Sigmoid colon (tissue), 7 donors: ENCODE measurements around the gene TSPAN14. TPM values are rescaled to one million over a fixed set of nuclear protein-coding genes. Genes with fewer than 3 reads are reported as not detected.
"Not testable (repeated sequence)": the region's sequence is repeated elsewhere in the genome, so short reads cannot be mapped to it uniquely, and the experiment has no call there.

Source experiments
- DNase-seq: peaks from one replicate; pipeline ENCODE4 v3.0.0-alpha.2; 2019
- H3K27ac ChIP-seq, 4 donors: fragments of 200-600 bp; sonication (generic); one replicate each; pipeline ENCODE4 v1.5.1; 2016 to 2019; ENCODE audit warnings: mild to moderate bottlenecking in 1 of 4
- H3K27me3 ChIP-seq, 3 donors: fragments of 200-600 bp; sonication (generic); one replicate each; pipeline ENCODE4 v1.5.1; 2019; ENCODE audit warnings: mild to moderate bottlenecking in 1 of 3
- H3K36me3 ChIP-seq, 4 donors: fragments of 200-600 bp; sonication (generic); one replicate each; pipeline ENCODE4 v1.5.1; 2016 to 2019
- H3K4me1 ChIP-seq, 4 donors: fragments of 200-600 bp; sonication (generic); one replicate each; pipeline ENCODE4 v1.5.1; 2017 to 2019
- H3K4me3 ChIP-seq, 4 donors: fragments of 200-600 bp; sonication (generic); one replicate each; pipeline ENCODE4 v1.5.1; 2017 to 2019; ENCODE audit warnings: mild to moderate bottlenecking in 2 of 4, moderate library complexity in 1 of 4
- H3K9me3 ChIP-seq, 4 donors: fragments of 200-600 bp in 3 of 4; sonication (generic) in 3 of 4; one replicate each; pipeline versions ENCODE4 v1.5.1 to v1.6.1; 2013 to 2019
- CTCF ChIP-seq, 4 experiments: fragments of 450-650 bp in 3 of 4; fragments of 200-600 bp in 1 of 4; IDR thresholded peaks; one replicate each; pipeline ENCODE4 v1.5.1; 2016 to 2019; ENCODE audit warnings: antibody characterized with exemption in 4 of 4, mild to moderate bottlenecking in 3 of 4, moderate library complexity in 2 of 4
- EP300 ChIP-seq, 4 donors: sonication (generic); formaldehyde crosslinking; IDR thresholded peaks; one replicate each; pipeline ENCODE4 v1.6.1; 2017; ENCODE audit warnings: antibody characterized with exemption in 4 of 4
- POLR2A ChIP-seq, 2 donors: fragments of 450-650 bp; IDR thresholded peaks; one replicate each; pipeline ENCODE4 v1.6.1; 2016; ENCODE audit warnings: antibody characterized with exemption in 2 of 2, mild to moderate bottlenecking in 2 of 2, moderate library complexity in 2 of 2
- POLR2AphosphoS5 ChIP-seq, 4 donors: sonication (generic); formaldehyde crosslinking; IDR thresholded peaks; one replicate each; pipeline ENCODE4 v1.6.1; 2017; ENCODE audit warnings: antibody characterized with exemption in 4 of 4
- WGBS, 2 donors: extraction: QIAGEN DNeasy Blood & Tissue Kit; methylation state at CpG; one replicate each; pipeline ENCODE4 v1.1.7; 2013; 5-methylcytosine and 5-hydroxymethylcytosine counted together
- intact Hi-C: fragments of 100-400 bp; cut with DNase I; formaldehyde crosslinking; loops from one replicate; pipeline ENCODE4 v1.15.1; 2023
- polyA plus RNA-seq, 3 donors: library from polyadenylated mRNA; stranded (reverse); fragments of 200-250 nt; gene quantifications; one replicate each; pipeline ENCODE4 v1.2.3, GENCODE V29; 2013
- total RNA-seq, 4 donors: library from RNA; depleted of rRNA; stranded (reverse); fragments of >200 nt; gene quantifications; one replicate each; pipeline ENCODE4 v1.1.0, GENCODE V29; 2016
- donor health status: healthy with polysubstance abuse.
- donor health status: Bipolar disorder and iron deficiency.
- donor health status: healthy.

The TSPAN14 gene
- total and polyA plus RNA-seq, 7 donors = 12.0 to 67.3 (median 23.5) TPM

GRCh38 chr10:80473096-80473657 lies 19.1 kb downstream of the TSPAN14 start:
- Histone ChIP-seq H3K4me1 (peaks cover 0 to 39% (median 34%) of the 10 kb centered on the region in 4 donors), H3K4me3 (no peak overlapping the region), H3K36me3 (peaks cover 0 to 34% (median 0%) of the 10 kb centered on the region in 4 donors), H3K27me3 (no peaks in the 10 kb centered on the region), H3K9me3 (no peaks in the 10 kb centered on the region), H3K27ac (peak overlapping the region in 2 of 4 donors; percentile 4 to 26)
- DNase-seq = no peak
- 72 to 86% methylated on average over 3 of the region's 3 CpGs for WGBS, 2 donors
- intact Hi-C loops = no loop called here
- TF ChIP-seq POLR2AphosphoS5 (IDR thresholded peaks at IDR 0.05) (no peak), CTCF (IDR thresholded peaks at IDR 0.05) (no peak), EP300 (IDR thresholded peaks at IDR 0.05) (no peak), POLR2A (IDR thresholded peaks at IDR 0.05) (no peak)

GRCh38 chr10:80473692-80474596 lies 19.8 kb downstream of the TSPAN14 start:
- peaks cover 0 to 31% (median 30%) of the 10 kb centered on the region in 4 donors for H3K4me1 ChIP-seq
- peak overlapping the region in 1 of 4 donors; percentile 2 for H3K27ac ChIP-seq
- DNase-seq = no peak
- WGBS, 2 donors = 75 to 87% methylated on average over 8 of the region's 8 CpGs
- no peaks in the 10 kb centered on the region for H3K27me3 ChIP-seq
- no peak overlapping the region for H3K4me3 ChIP-seq
- intact Hi-C loops = no loop called here
- H3K9me3 ChIP-seq = no peaks in the 10 kb centered on the region
- TF ChIP-seq EP300 (IDR thresholded peaks at IDR 0.05) (no peak), CTCF (IDR thresholded peaks at IDR 0.05) (no peak), POLR2A (IDR thresholded peaks at IDR 0.05) (no peak), POLR2AphosphoS5 (IDR thresholded peaks at IDR 0.05) (no peak)
- peaks cover 0 to 30% (median 0%) of the 10 kb centered on the region in 4 donors for H3K36me3 ChIP-seq

DNA sequence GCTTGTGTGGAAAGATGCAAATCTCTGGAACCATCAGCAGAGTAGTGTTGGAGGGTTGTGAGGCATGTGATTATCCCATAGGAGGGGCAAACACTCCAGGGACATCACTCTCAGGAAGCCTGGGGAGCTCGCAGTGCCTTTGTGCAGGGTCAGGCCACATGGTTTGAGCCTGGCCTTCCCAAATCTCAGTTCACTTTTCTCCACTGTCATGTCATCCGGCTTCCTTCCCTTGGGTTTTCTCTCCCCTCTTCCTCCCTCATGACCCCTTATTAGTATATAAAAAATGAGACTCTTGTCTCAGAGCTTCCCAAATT lies 20.4 kb downstream of the TSPAN14 start:
- intact Hi-C loops = no loop called here
- Histone ChIP-seq H3K9me3 (no peaks in the 10 kb centered on the region), H3K27me3 (no peaks in the 10 kb centered on the region), H3K4me1 (peaks cover 0 to 29% (median 27%) of the 10 kb centered on the region in 4 donors), H3K4me3 (no peak overlapping the region), H3K36me3 (peaks cover 0 to 30% (median 0%) of the 10 kb centered on the region in 4 donors), H3K27ac (peak overlapping the region in 1 of 4 donors; percentile 2)
- DNase-seq = no peak
- 78 to 84% methylated on average over 2 of the region's 2 CpGs for WGBS, 2 donors
- TF ChIP-seq EP300 (IDR thresholded peaks at IDR 0.05) = no peak
- TF ChIP-seq CTCF (IDR thresholded peaks at IDR 0.05) = no peak
- no peak for TF ChIP-seq POLR2A (IDR thresholded peaks at IDR 0.05)
- no peak for TF ChIP-seq POLR2AphosphoS5 (IDR thresholded peaks at IDR 0.05)

GRCh38 chr10:80474941-80475340 lies 20.8 kb downstream of the TSPAN14 start:
- no peak for TF ChIP-seq POLR2A (IDR thresholded peaks at IDR 0.05)
- no peak for TF ChIP-seq CTCF (IDR thresholded peaks at IDR 0.05)
- no peak for TF ChIP-seq EP300 (IDR thresholded peaks at IDR 0.05)
- WGBS, 2 donors = 82 to 88% methylated on average over 3 of the region's 3 CpGs
- intact Hi-C loops = no loop called here
- H3K27me3 ChIP-seq = no peaks in the 10 kb centered on the region
- peaks cover 0 to 26% (median 0%) of the 10 kb centered on the region in 4 donors for H3K36me3 ChIP-seq
- no peak for DNase-seq
- peaks cover 0 to 29% (median 26%) of the 10 kb centered on the region in 4 donors for H3K4me1 ChIP-seq
- no peak overlapping the region for H3K27ac ChIP-seq
- no peaks in the 10 kb centered on the region for H3K9me3 ChIP-seq
- no peak overlapping the region for H3K4me3 ChIP-seq

DNA sequence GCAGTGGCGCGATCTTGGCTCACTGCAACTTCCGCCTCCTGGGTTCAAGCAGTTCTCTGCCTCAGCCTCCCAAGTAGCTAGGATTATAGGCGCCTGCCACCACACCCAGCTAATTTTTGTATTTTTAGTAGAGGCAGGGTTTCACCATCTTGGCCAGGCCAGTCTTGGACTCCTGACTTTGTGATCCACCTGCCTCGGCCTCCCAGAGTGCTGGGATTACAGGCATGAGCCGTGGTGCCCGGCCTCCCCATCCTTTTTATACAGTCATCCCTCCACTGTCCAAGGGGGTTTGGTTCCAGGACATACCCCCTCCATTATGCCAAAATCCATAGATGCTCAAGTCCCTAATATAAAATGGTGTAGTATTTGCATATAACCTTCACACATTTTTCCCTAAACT lies 21.5 kb downstream of the TSPAN14 start:
- 96 to 97% methylated on average over 7 of the region's 7 CpGs for WGBS, 2 donors
- H3K9me3 ChIP-seq, H3K27me3 ChIP-seq, DNase-seq, H3K4me3 ChIP-seq, H3K27ac ChIP-seq, intact Hi-C loops: not testable (repeated sequence)
- H3K36me3 ChIP-seq = peaks cover 0 to 19% (median 0%) of the 10 kb centered on the region in 4 donors
- H3K4me1 ChIP-seq = peaks cover 0 to 29% (median 26%) of the 10 kb centered on the region in 4 donors
